A549 (cell line): Measurements from ENCODE around the gene AQP10.

Experiments
- EHF ChIP-seq: fragments of 250-450 bp; sonication (Bioruptor Pico); IDR thresholded peaks from 2 replicates; pipeline ENCODE4 v1.5.0; 2020; ENCODE audit warnings: mild to moderate bottlenecking
- NR3C1 ChIP-seq: fragments of >200 bp; sonication (Bioruptor Twin); formaldehyde crosslinking; IDR thresholded peaks from 3 replicates; pipeline ENCODE4 v1.6.1; 2017
- PHF8 ChIP-seq: fragments of 200-600 bp; sonication (generic); IDR thresholded peaks from 2 replicates; pipeline ENCODE4 v1.6.1; 2016; ENCODE audit warnings: low read depth, mild to moderate bottlenecking, antibody characterized with exemption, moderate library complexity, borderline replicate concordance
- TF ChIP-seq, protein P1 (sequence below): fragments of >200 bp; sonication (Bioruptor Twin); formaldehyde crosslinking; IDR thresholded peaks from 3 replicates; pipeline ENCODE4 v1.5.1; 2016
- TF ChIP-seq, protein P2 (sequence below): IDR thresholded peaks from 2 replicates; pipeline ENCODE4 v1.6.1; 2012
- TF ChIP-seq, protein P3 (sequence below): fragments of 450-650 bp; IDR thresholded peaks from 2 replicates; pipeline ENCODE4 v1.6.1; 2014; ENCODE audit warnings: antibody characterized with exemption

DNA sequence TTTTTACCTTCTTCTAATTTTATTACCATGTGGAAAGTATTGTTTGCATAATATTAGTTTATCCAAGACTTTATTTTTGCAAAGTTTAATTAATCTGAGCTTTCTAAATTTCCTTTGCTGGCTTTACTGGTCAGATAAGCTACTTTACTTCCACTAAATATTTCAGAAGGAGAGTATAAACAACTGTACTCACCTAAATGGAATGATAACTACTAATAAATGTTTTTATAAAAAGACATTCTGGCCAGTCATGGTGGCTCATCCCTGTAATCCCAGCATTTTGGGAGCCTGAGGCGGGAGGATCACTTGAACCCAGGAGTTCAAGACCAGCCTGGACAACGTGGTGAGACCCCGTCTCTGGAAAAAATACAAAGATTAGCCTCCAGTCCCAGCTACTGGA lies 40.5 kb downstream of the AQP10 start:
- TF ChIP-seq, protein P1, sequence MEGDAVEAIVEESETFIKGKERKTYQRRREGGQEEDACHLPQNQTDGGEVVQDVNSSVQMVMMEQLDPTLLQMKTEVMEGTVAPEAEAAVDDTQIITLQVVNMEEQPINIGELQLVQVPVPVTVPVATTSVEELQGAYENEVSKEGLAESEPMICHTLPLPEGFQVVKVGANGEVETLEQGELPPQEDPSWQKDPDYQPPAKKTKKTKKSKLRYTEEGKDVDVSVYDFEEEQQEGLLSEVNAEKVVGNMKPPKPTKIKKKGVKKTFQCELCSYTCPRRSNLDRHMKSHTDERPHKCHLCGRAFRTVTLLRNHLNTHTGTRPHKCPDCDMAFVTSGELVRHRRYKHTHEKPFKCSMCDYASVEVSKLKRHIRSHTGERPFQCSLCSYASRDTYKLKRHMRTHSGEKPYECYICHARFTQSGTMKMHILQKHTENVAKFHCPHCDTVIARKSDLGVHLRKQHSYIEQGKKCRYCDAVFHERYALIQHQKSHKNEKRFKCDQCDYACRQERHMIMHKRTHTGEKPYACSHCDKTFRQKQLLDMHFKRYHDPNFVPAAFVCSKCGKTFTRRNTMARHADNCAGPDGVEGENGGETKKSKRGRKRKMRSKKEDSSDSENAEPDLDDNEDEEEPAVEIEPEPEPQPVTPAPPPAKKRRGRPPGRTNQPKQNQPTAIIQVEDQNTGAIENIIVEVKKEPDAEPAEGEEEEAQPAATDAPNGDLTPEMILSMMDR: no peak
- TF ChIP-seq, protein P2, sequence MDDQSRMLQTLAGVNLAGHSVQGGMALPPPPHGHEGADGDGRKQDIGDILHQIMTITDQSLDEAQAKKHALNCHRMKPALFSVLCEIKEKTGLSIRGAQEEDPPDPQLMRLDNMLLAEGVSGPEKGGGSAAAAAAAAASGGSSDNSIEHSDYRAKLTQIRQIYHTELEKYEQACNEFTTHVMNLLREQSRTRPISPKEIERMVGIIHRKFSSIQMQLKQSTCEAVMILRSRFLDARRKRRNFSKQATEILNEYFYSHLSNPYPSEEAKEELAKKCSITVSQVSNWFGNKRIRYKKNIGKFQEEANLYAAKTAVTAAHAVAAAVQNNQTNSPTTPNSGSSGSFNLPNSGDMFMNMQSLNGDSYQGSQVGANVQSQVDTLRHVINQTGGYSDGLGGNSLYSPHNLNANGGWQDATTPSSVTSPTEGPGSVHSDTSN: no peak
- TF ChIP-seq NR3C1: no peak
- TF ChIP-seq, protein P3, sequence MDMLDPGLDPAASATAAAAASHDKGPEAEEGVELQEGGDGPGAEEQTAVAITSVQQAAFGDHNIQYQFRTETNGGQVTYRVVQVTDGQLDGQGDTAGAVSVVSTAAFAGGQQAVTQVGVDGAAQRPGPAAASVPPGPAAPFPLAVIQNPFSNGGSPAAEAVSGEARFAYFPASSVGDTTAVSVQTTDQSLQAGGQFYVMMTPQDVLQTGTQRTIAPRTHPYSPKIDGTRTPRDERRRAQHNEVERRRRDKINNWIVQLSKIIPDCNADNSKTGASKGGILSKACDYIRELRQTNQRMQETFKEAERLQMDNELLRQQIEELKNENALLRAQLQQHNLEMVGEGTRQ: no peak
- TF ChIP-seq EHF: no peak
- TF ChIP-seq PHF8: no peak
